Measurements from ENCODE around the gene MED20. TPM values are rescaled to one million over a fixed set of nuclear protein-coding genes. Genes with fewer than 3 reads are reported as not detected.

Gene MED20
- total RNA-seq, 1 donor from 2014 or later, result 24.3 TPM

DNA sequence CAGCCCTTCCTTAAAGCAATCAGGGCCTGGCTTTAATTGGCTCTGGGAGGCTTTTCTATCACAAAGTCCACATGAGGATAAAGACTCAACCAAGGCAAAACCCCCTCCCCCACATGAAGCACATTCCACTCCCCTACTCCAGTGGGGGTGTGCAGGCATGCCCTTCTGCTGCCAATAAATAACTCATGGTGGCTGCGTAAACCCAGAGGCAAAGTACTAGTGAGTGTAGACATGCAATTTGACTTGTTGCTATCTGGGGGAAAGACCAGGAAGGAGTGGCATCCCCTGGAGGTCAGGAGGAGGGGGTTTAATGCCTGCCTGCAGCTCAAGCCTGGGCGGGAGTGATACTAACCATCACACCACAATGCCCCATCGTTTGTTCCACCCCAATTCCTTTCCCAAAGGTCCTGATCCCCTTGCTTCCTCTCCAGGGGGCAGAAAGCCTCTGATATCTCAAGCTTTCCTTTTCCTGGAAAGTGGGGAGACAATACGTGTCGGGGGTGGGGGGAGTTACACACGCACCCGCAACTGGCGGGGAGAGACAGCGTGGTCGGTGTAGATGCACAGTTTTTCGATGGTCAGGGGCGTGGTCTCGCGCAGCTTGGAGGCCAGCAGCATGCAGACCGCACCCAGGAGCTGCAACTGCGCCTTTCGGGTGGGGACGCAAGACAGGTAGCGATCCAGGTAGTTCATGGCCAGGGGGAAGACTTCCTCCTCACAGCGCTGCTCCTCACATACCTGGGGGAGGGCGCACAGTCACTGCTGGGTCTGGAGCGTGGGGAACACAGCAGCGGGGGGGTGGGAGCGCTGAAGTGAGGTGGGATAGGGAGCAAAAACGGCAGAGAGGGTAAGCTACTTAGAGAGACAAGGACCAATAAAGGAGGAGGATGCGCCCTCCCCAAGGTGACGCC is 19.2 kb upstream of the MED20 start:
- no peak for DNase-seq (ENCODE audit: extremely low spot score, unreplicated experiment)
- TF ChIP-seq, protein P1, sequence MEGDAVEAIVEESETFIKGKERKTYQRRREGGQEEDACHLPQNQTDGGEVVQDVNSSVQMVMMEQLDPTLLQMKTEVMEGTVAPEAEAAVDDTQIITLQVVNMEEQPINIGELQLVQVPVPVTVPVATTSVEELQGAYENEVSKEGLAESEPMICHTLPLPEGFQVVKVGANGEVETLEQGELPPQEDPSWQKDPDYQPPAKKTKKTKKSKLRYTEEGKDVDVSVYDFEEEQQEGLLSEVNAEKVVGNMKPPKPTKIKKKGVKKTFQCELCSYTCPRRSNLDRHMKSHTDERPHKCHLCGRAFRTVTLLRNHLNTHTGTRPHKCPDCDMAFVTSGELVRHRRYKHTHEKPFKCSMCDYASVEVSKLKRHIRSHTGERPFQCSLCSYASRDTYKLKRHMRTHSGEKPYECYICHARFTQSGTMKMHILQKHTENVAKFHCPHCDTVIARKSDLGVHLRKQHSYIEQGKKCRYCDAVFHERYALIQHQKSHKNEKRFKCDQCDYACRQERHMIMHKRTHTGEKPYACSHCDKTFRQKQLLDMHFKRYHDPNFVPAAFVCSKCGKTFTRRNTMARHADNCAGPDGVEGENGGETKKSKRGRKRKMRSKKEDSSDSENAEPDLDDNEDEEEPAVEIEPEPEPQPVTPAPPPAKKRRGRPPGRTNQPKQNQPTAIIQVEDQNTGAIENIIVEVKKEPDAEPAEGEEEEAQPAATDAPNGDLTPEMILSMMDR (IDR thresholded peaks at IDR 0.05), result no peak
- Mint-ChIP-seq H3K4me3 (ENCODE audit: unreplicated experiment) (peak overlapping the region; percentile 81), H3K36me3 (ENCODE audit: unreplicated experiment) (peaks cover 3% of the 10 kb centered on the region), H3K27me3 (ENCODE audit: unreplicated experiment) (no peaks in the 10 kb centered on the region), H3K9me3 (ENCODE audit: unreplicated experiment) (no peaks in the 10 kb centered on the region), H3K4me1 (ENCODE audit: unreplicated experiment) (peaks cover 37% of the 10 kb centered on the region), H3K27ac (ENCODE audit: unreplicated experiment) (peak overlapping the region; percentile 51)

DNA sequence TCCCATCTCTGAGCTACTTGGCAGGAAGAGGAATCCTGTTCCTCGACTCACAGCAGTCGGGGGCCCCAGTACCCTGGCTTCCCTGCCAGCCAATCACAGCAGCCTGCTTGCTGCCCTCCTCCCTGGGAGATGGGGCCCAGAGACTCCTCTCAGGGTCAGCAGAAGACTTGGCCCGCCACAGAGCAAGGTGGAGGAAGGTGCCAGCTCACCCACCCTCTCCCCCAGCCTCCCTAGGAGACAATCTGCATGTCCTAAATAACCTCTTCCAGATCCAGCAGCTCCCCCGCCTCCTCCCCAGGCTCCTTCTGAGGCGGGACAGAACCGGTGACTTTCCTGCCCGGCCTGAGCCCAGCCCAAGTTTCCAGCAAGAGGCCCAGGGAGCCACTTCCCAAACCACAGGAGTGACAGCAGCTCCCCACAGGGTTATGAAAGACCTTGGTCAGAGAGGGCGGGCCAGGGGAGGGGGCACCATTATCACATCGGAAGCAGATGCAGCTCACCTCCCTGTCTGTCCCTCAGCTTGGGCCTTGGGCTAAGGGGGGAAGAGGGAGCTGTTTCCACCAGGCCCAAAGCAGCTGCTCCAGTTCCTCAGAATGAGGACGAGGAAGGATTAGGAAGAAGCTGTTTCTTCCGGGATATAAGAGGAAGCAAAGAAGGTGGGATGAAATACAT is 18.4 kb upstream of the MED20 start:
- TF ChIP-seq, protein P1 (IDR thresholded peaks at IDR 0.05), result no peak
- Mint-ChIP-seq H3K9me3 (ENCODE audit: unreplicated experiment) (no peaks in the 10 kb centered on the region), H3K27me3 (ENCODE audit: unreplicated experiment) (no peaks in the 10 kb centered on the region), H3K27ac (ENCODE audit: unreplicated experiment) (peak overlapping the region; percentile 51), H3K4me3 (ENCODE audit: unreplicated experiment) (peak overlapping the region; percentile 81), H3K36me3 (ENCODE audit: unreplicated experiment) (peaks cover 7% of the 10 kb centered on the region), H3K4me1 (ENCODE audit: unreplicated experiment) (peaks cover 37% of the 10 kb centered on the region)
- no peak for DNase-seq (ENCODE audit: extremely low spot score, unreplicated experiment)

DNA sequence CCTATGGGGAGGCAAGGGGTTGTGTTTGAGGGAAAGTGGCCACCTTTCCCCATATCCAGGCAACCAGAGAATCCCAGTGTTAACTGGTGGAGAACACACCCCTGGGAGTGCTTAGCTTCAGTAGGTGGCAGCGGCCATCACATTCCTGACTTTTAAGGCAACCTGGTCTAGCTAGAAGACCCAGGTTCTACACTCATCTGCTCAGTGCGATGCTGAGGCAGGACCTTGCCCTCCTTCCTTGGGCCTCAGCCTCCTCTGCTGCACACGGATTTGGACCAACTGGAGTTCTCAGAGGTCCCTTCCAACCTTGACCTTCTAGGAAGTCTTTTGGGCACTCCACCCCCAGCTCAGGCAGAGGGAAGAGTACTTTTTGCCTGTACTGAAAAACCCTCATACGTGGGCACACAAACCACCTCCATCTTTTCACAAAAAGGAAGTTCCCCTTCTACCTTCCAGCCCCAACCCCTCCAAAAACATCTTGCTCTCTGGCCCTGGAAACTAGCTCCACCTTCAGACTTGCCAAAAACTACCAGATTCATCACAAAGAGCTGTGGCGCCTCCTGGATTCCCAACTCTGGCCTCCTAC is 17.7 kb upstream of the MED20 start:
- Mint-ChIP-seq H3K4me1 (ENCODE audit: unreplicated experiment) (peaks cover 37% of the 10 kb centered on the region), H3K9me3 (ENCODE audit: unreplicated experiment) (no peaks in the 10 kb centered on the region), H3K36me3 (ENCODE audit: unreplicated experiment) (peaks cover 8% of the 10 kb centered on the region), H3K27ac (ENCODE audit: unreplicated experiment) (peak overlapping the region; percentile 51), H3K27me3 (ENCODE audit: unreplicated experiment) (no peaks in the 10 kb centered on the region), H3K4me3 (ENCODE audit: unreplicated experiment) (no peak overlapping the region)
- DNase-seq (ENCODE audit: extremely low spot score, unreplicated experiment), result no peak
- TF ChIP-seq, protein P1 (IDR thresholded peaks at IDR 0.05), result no peak

DNA sequence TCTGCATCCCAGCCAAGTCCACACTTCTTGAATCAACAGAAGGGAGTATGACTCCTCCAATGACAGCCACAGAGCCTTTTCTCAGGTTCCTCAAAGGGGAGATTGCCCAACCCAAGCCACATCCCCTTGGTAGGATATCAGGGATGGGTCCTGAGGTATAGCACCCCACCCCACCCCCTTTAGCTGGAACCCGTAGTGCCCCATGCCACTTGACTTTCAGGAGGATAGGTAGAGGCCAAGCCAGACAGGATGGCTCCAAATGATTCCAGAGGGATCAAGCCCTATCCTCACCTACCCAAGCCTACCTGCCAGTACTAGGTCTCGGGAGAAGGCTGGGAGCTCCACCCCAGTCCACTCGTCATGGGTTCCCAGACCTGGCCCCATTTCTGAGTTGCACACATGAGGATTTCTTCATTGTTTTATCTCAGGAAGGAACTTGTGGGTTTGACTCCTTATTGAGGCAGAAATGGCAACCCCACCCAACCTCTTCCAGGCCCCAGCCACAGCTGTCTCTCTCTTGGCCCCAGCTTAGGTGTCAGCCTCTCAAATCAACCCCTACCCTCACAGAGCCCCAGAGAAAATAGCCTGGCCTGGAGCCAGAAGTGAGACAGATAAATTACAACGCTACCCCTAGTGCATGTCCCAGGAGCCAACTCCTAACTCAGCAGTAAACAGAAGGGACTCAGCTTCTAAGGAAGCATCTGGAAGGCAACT is 17.1 kb upstream of the MED20 start:
- H3K4me1 Mint-ChIP-seq (ENCODE audit: unreplicated experiment), result peaks cover 37% of the 10 kb centered on the region
- H3K27me3 Mint-ChIP-seq (ENCODE audit: unreplicated experiment), result no peaks in the 10 kb centered on the region
- H3K36me3 Mint-ChIP-seq (ENCODE audit: unreplicated experiment), result peaks cover 10% of the 10 kb centered on the region
- DNase-seq (ENCODE audit: extremely low spot score, unreplicated experiment), result no peak
- no peaks in the 10 kb centered on the region for H3K9me3 Mint-ChIP-seq (ENCODE audit: unreplicated experiment)
- H3K4me3 Mint-ChIP-seq (ENCODE audit: unreplicated experiment), result no peak overlapping the region
- H3K27ac Mint-ChIP-seq (ENCODE audit: unreplicated experiment), result peak overlapping the region; percentile 34
- TF ChIP-seq, protein P1 (IDR thresholded peaks at IDR 0.05), result no peak

Measured in osteocyte (in vitro differentiated cells).